LNCaP clone FGC (cell line): ENCODE measurements around the gene MAP4K4.

Source experiments
- DNase-seq: peaks from one replicate; pipeline ENCODE4 v3.0.0-alpha.2; 2011; ENCODE audit warnings: low read depth
- H3K4me3 ChIP-seq: 2 replicates; pipeline ENCODE4 v1.5.1; 2011; ENCODE audit warnings: mild to moderate bottlenecking, low read depth, low read length, control low read depth
- TF ChIP-seq, protein P1 (sequence below): IDR thresholded peaks from 2 replicates; pipeline ENCODE4 v1.5.1; 2012; ENCODE audit warnings: mild to moderate bottlenecking; ENCODE audit not compliant: control insufficient read depth, insufficient read depth; ENCODE audit errors: extremely low read depth

MAP4K4 gene

DNA sequence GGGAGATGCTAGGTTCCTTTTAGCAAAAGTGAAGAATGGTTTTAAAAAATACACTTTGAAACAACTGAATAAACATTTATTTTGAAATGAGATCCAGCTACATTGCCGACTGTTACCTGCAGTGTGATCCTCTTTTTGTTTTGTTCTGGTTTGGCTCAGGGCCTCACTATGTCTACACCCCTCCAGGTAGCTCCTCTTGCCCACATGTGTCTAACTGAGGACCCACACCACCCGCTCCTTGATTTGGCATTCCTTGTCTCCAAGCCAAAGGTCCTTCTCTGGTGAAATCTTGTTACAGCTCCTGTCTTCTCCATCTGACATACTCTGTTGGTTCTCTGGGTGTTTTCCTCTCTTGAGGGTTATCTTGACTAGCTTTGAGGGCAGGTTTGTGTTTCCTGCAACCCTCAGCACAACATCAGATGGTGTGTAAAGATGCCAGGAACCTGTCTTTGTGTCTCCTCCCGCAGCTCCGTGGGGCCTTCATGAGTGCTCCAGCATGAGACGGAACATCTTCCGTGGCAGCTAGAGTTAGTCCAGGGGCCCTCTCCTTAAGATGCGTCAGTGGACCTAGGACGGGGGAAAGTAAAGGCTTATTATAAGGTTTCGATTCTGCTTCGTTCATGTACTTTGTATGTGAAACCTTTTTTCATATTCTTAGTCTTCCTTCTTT, 32.1 kb downstream of the MAP4K4 start:
- DNase-seq: no peak
- no peak overlapping the region for H3K4me3 ChIP-seq
- TF ChIP-seq, protein P1, sequence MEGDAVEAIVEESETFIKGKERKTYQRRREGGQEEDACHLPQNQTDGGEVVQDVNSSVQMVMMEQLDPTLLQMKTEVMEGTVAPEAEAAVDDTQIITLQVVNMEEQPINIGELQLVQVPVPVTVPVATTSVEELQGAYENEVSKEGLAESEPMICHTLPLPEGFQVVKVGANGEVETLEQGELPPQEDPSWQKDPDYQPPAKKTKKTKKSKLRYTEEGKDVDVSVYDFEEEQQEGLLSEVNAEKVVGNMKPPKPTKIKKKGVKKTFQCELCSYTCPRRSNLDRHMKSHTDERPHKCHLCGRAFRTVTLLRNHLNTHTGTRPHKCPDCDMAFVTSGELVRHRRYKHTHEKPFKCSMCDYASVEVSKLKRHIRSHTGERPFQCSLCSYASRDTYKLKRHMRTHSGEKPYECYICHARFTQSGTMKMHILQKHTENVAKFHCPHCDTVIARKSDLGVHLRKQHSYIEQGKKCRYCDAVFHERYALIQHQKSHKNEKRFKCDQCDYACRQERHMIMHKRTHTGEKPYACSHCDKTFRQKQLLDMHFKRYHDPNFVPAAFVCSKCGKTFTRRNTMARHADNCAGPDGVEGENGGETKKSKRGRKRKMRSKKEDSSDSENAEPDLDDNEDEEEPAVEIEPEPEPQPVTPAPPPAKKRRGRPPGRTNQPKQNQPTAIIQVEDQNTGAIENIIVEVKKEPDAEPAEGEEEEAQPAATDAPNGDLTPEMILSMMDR: no peak

DNA sequence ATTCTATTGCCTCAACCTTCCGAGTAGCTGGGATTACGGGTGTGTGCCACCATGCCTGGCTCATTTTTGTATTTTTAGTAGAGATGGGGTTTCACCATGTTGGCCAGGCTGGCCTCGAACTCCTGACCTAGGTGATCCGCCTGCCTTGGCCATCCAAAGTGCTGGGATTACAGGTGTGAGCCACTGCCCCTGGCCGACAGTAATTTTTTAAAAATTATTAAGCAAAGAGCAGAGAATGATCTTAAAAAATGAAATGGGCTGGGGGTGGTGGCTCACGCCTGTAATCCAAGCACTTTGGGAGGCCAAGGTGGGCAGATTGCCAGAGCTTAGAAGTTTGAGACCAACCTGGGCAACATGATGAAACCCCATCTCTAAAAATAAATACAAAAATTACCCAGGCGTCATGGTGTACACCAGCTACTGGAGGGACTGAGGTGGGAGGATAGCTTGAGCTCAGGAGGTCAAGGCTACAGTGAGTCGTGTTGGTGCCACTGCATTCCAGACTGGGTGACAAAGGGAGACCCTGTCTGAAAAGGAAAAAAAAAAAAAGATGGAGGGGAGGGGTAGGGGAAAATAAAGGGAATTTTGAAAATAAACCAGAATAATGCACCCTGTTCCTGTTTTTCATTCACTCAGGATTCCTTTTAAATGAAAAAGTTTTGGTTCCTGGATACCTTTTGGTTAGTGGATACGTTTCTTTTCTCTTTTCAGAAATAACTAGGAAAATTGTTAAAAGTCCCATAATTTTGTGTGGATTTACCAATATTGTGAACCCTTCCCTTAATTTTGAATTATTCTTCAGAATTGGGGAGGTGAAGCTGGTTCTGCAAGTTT, 33.9 kb downstream of the MAP4K4 start:
- no peak overlapping the region for H3K4me3 ChIP-seq
- DNase-seq: no peak
- TF ChIP-seq, protein P1: no peak

DNA sequence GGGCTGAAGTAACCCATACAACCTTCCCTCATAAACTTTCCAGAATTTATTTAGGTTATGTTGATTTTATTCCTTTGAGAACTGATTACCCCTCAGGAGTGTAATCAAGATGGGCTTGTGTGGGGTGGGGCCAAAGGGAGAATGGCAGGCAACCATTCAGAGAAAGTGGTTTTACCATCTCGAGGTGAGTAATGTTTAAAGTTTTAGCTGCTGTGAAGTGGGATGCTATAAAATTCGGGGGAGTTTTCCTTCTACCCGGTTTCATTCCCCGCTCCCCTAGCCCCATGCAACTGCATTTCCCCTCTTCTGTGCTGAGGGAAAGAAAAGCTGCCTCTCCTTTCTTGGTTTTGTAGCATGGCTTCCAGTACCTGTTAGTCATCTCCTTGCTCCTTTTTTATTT, 34.7 kb downstream of the MAP4K4 start:
- TF ChIP-seq, protein P1: no peak
- no peak for DNase-seq
- H3K4me3 ChIP-seq: no peak overlapping the region

DNA sequence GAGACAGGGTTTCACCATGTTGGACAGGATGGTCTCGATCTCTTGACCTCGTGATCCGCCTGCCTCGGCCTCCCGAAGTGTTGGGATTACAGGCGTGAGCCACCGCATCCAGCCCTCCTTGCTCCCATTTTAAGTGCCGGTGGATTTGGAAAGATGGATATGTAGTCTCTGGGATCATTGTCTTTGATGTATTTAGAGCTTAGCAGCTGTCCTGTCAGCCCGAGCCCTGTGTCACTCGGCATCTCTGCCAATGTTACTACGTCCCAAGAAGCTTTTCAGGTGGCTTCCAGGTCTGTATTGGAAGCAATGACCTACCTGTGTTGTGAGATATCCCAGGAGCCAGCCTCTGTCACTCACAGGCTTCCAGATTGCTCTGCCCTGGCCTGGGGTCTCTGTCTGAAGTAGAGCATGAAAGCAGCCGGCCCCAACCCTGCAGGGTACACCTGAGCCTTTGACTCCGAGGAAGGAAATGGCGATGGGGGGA, 35.3 kb downstream of the MAP4K4 start:
- DNase-seq: no peak
- H3K4me3 ChIP-seq: no peak overlapping the region
- TF ChIP-seq, protein P1: no peak

DNA sequence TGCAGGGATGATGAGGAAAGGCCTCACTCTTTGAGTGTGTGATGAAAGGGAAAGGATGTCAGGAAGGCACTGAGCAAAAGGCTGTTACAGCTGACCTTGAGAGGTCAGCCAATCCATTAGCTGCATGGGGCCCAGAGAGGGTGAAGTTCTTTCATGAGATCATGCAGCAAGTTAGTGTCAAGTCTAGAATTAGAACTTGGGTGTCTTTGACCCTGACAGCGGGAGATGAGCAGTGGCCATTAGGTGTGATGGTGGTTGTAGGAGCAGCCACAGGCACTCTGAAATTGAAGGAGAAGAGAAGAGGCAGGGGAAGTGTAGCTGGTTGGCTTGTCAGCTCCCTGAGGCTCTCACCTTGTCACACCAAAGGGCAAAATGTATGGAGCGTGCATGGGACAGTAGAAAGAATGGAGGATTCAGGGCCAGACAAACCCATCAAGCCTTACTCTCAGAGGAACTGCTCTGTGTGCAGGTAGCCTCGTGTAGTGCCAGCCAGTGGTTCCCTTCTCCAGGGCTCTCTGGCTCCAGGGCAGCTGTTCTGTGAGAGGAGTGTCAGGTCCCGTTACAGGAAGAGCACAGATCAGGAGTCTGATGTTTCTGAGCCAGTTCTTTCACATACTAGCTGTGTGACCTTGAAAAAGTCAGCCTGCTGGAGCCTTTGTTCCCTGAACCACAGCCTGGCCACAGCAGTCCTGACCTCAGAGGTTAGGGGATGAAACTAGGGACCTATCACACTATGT, 35.9 kb downstream of the MAP4K4 start:
- TF ChIP-seq, protein P1: no peak
- DNase-seq: no peak
- no peak overlapping the region for H3K4me3 ChIP-seq

DNA sequence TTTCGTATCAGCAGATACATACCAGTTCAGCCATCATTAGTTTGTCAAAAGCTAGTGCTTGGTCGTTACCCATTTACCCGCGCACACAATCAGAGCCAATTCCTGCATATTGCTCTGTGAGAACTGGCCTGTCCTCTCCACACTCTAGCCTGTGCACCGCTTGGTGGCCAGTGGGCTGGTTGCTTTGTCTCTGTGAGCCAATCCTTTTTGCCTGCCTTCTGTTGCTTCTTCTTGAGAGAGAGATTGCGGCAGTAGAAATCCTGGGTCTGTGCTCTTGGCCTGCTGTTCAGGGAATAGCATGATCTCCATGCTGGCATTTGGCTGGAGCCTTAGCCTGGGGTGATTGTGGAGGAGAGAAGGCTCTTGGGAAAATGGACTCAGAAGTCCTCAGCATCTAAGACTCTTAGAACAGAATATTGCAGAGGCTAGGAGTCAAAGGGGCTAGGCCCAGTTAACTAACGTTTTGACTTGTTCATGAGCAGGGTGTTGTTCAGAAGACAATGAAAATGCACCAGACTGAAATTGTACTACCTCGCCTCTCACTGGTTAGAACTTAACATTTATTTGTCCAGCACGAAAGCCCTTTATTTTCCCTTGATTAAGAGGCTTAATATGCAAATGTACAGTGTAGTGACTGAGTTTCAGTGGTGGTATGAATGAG, 37.1 kb downstream of the MAP4K4 start:
- H3K4me3 ChIP-seq: no peak overlapping the region
- DNase-seq: no peak
- TF ChIP-seq, protein P1: no peak
